Ishikawa (cell line): ENCODE measurements around the gene SPEM1.

ENCODE experiments used
- CEBPB ChIP-seq: IDR thresholded peaks from 2 replicates; pipeline ENCODE4 v1.6.1; 2012
- CREB1 ChIP-seq: IDR thresholded peaks from 2 replicates; pipeline ENCODE4 v1.6.1; 2012; ENCODE audit warnings: low read depth
- EGR1 ChIP-seq: IDR thresholded peaks from 2 replicates; pipeline ENCODE4 v1.6.1; 2012
- EP300 ChIP-seq: IDR thresholded peaks from 2 replicates; pipeline ENCODE4 v1.6.1; 2012; ENCODE audit warnings: borderline replicate concordance
- FOXM1 ChIP-seq: IDR thresholded peaks from 2 replicates; pipeline ENCODE4 v1.6.1; 2012; ENCODE audit warnings: low read depth, borderline replicate concordance
- NFIC ChIP-seq: IDR thresholded peaks from 2 replicates; pipeline ENCODE4 v1.6.1; 2012
- RAD21 ChIP-seq: IDR thresholded peaks from 2 replicates; pipeline ENCODE4 v1.6.1; 2012; ENCODE audit warnings: low read depth
- TAF1 ChIP-seq: IDR thresholded peaks from 2 replicates; pipeline ENCODE4 v1.6.1; 2012; ENCODE audit warnings: low read depth, mild to moderate bottlenecking
- TCF12 ChIP-seq: IDR thresholded peaks from 2 replicates; pipeline ENCODE4 v1.6.1; 2012; ENCODE audit warnings: low read depth
- TEAD4 ChIP-seq: IDR thresholded peaks from 2 replicates; pipeline ENCODE4 v1.6.1; 2012
- YY1 ChIP-seq: IDR thresholded peaks from 2 replicates; pipeline ENCODE4 v1.6.1; 2012; ENCODE audit warnings: low read depth
- ZBTB7A ChIP-seq: IDR thresholded peaks from 2 replicates; pipeline ENCODE4 v1.6.1; 2012; ENCODE audit warnings: low read depth
- TF ChIP-seq, protein P1 (sequence below): IDR thresholded peaks from 2 replicates; pipeline ENCODE4 v1.6.1; 2012
- TF ChIP-seq, protein P2 (sequence below): IDR thresholded peaks from 2 replicates; pipeline ENCODE4 v1.6.1; 2012
- TF ChIP-seq, protein P3 (sequence below): IDR thresholded peaks from 2 replicates; pipeline ENCODE4 v1.6.1; 2012; ENCODE audit warnings: low read depth, mild to moderate bottlenecking

Gene SPEM1

DNA sequence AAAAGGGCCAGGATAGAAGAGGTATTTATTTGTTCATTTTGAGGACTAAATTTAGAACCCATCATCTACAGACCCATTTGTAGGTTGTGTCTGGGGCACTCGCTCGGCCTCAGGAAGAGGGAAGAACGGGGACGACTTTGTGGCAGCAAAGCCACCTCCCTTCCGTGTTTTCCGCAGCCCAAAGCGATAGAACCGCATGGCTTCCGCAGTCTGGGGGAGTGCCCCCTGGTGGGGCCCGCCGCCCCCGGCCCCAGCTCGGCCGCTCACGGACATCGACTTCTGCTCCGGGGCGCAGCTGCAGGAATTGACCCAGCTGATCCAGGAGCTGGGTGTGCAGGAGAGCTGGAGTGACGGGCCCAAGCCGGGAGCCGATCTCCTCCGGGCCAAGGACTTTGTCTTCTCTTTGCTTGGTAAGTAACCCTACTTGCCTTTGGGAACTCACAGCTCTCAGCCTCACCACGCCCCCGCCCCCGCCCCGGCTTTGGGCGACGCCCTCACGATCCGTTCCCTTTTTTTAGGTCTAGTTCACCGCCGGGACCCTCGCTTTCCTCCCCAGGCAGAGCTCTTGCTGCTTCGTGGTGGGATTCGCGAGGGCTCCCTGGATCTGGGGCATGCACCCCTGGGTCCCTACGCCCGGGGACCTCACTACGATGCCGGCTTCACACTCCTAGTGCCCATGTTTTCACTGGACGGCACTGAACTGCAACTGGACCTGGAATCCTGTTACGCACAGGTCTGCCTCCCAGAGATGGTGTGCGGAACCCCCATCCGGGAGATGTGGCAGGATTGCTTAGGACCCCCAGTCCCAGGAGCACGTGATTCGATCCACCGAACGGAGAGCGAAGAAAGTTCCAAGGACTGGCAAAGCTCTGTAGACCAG lies 15.8 kb downstream of the SPEM1 start:
- TF ChIP-seq NFIC (no peak), RAD21 (no peak), TEAD4 (peak; percentile 1; the same call in 1 of the 2 replicates), TCF12 (no peak), TAF1 (no peak), FOXM1 (no peak), YY1 (no peak)
- TF ChIP-seq, protein P1, sequence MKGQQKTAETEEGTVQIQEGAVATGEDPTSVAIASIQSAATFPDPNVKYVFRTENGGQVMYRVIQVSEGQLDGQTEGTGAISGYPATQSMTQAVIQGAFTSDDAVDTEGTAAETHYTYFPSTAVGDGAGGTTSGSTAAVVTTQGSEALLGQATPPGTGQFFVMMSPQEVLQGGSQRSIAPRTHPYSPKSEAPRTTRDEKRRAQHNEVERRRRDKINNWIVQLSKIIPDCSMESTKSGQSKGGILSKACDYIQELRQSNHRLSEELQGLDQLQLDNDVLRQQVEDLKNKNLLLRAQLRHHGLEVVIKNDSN = no peak
- TF ChIP-seq, protein P2, sequence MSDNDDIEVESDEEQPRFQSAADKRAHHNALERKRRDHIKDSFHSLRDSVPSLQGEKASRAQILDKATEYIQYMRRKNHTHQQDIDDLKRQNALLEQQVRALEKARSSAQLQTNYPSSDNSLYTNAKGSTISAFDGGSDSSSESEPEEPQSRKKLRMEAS = peak; percentile 13; the same call in 1 of the 2 replicates

DNA sequence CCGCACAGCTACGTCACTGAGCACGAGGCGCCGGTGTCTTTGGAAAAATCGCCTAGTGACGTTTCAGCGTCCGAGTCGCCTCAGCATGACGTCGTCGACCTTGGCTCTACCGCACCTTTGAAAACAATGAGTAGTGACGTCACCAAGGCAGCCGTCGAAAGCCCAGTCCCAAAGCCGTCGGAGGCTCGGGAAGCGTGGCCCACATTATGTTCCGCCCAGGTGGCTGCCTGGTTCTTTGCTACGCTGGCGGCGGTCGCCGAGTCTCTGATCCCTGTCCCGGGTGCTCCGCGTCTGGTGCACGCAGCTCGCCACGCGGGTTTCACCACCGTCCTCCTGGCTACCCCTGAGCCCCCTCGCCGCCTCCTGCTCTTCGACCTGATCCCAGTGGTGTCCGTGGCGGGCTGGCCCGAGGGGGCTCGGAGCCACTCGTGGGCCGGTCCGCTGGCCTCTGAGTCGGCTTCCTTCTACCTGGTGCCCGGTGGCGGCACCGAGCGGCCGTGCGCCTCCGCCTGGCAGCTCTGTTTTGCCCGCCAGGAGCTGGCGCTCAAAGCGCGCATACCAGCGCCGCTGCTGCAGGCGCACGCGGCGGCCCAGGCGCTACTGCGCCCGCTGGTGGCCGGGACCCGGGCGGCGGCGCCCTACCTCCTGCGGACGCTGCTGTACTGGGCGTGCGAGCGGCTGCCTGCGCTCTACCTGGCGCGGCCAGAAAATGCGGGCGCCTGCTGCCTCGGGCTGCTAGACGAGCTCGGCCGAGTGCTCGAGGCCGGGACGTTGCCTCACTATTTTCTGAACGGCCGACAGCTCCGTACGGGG lies 16.6 kb downstream of the SPEM1 start:
- TF ChIP-seq RAD21 (no peak), FOXM1 (no peak), ZBTB7A (no peak), CREB1 (no peak), YY1 (no peak), TEAD4 (no peak), NFIC (no peak), TAF1 (no peak), EP300 (no peak)
- TF ChIP-seq, protein P3, sequence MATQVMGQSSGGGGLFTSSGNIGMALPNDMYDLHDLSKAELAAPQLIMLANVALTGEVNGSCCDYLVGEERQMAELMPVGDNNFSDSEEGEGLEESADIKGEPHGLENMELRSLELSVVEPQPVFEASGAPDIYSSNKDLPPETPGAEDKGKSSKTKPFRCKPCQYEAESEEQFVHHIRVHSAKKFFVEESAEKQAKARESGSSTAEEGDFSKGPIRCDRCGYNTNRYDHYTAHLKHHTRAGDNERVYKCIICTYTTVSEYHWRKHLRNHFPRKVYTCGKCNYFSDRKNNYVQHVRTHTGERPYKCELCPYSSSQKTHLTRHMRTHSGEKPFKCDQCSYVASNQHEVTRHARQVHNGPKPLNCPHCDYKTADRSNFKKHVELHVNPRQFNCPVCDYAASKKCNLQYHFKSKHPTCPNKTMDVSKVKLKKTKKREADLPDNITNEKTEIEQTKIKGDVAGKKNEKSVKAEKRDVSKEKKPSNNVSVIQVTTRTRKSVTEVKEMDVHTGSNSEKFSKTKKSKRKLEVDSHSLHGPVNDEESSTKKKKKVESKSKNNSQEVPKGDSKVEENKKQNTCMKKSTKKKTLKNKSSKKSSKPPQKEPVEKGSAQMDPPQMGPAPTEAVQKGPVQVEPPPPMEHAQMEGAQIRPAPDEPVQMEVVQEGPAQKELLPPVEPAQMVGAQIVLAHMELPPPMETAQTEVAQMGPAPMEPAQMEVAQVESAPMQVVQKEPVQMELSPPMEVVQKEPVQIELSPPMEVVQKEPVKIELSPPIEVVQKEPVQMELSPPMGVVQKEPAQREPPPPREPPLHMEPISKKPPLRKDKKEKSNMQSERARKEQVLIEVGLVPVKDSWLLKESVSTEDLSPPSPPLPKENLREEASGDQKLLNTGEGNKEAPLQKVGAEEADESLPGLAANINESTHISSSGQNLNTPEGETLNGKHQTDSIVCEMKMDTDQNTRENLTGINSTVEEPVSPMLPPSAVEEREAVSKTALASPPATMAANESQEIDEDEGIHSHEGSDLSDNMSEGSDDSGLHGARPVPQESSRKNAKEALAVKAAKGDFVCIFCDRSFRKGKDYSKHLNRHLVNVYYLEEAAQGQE = no peak
- TF ChIP-seq, protein P2 = no peak
- TF ChIP-seq, protein P1 = no peak

DNA sequence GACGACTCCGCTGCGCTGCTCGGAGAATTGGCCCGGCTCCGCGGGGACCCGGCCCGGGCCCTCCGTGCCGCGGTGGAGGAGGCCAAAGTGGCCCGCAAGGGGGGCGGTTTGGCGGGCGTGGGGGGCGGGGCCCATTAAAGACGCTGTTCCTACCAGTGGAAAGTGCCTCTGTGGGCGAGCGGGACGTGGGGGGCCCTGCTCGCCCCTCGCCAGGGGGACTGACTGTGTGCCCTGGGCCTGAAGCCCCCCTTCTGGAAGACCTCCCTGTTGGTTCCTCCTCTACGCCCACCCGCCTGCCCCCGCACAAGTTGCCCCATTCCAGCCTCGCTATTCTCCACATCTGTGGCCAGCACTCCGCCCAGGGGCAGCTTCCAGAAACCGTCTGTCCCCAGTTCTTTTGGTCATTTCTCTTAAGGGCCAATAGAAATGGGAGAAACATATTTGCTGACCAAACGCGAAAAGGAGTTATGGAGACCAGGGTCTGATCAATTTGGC lies 17.3 kb downstream of the SPEM1 start:
- TF ChIP-seq RAD21 (no peak), NFIC (no peak), CREB1 (no peak), ZBTB7A (no peak), CEBPB (no peak), EGR1 (no peak), TEAD4 (no peak), TCF12 (no peak)
- TF ChIP-seq, protein P1 = no peak

DNA sequence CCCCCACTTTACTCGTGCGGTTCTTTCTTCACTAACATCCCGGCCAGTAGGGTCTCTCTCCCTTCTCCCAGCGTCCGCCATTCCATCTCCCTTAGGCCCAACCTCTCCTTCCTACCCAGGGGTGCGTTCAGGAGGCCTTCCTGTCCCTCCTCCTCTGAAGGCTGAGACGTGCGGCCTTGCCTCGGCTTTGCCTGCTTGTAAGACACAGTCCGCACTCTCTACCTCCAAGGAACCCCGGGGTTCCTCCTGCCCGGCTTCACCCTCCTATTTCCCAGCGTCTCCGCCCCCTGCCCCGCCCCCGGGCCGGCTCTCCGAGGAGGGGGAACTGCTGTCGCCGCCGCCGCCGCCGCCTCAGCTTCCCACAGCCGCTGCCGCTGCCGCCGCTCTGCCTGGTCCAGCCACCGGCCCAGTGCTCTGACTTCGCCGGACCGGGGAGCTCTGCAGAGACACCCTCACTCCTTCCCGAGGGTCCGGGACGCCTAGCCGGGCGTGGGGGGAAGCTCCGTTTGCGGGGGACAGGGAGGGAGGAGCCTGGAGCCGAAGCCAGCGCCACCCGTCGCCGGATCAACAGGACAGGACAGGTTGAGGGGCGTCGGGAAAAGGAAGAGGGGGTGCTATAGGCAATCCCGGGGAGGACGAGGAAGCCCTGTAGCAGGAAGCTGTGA lies 18.0 kb downstream of the SPEM1 start:
- TF ChIP-seq, protein P3 = no peak
- no peak for TF ChIP-seq NFIC
